HG03103 (cell line): ENCODE measurements around the gene SERPINA4.

ENCODE experiments used
- ATAC-seq: cut with Tn5 transposase; IDR thresholded peaks from one replicate; pipeline ENCODE4 v1.9.1; 2021; ENCODE audit warnings: low read depth; ENCODE audit not compliant: unreplicated experiment

SERPINA4 gene, protein sequence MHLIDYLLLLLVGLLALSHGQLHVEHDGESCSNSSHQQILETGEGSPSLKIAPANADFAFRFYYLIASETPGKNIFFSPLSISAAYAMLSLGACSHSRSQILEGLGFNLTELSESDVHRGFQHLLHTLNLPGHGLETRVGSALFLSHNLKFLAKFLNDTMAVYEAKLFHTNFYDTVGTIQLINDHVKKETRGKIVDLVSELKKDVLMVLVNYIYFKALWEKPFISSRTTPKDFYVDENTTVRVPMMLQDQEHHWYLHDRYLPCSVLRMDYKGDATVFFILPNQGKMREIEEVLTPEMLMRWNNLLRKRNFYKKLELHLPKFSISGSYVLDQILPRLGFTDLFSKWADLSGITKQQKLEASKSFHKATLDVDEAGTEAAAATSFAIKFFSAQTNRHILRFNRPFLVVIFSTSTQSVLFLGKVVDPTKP

DNA sequence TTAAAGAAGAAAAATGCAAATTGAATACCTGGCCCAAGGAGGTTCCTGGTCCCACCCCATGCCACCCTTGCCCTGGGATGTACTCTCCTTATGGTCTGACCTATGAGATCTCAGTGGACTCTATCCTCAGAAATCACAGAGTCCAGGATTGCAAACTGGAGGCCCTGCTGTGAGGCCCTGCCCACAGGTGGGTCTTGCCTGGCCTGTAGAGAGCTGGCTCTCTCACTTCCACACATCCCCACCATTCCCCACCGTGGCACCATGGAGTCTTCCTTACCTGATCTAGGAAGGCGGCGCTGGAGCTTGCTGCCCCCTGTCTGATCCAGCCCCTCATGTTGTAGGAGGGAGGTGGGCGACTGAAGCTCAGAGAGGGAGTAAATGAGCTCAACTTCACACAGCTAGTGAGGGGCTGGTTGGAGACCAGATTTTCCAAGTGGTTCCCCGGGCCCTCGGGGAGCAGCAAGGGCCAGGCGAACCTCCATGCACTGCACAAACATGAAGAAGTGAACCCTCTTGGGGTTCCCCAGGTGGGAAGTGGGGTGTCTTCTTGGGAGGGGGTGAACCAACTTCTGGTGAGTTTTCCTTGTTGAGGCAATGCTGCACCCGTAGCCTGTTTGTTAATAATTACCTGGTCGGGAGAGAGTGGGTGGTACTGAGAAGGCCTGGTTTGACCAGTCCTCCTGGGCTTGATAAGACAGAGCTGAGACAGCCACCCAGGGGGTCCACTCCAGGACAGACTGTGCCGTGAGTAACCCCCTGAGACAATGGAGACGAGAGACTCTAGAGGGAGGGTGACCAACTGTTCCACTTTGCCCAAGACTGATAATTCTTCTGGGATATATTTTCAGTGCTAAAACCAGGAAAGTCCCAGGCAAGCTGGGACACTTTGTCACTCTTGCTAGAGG lies at the start of gene SERPINA4:
SERPINA4 (plus strand) TSS at position 692 of the 905 bp plus-strand sequence. CDS start 2,041 bp downstream, outside the sequence.
- ATAC-seq, result no peak

DNA sequence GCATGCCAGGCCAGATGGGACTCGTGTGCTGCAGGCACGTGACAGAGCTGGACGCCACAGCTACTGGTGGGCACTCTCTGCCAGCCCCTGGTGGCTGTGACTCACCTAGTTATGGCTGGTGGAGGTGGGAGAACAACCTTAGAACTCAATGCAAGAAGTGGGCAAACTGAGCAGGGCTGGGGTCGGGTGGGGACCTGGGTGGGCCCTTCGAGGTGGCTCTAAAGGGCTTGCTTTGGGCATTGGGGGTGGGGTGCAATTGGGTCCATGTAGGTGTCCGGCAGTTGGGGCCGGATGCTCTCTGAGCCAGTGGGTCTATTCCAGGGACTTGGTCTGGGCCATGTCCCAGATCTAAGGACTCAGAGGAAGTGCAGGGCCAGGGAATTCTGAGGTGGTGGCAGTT lies 46.9 kb upstream of the SERPINA4 start:
- ATAC-seq, result no peak

DNA sequence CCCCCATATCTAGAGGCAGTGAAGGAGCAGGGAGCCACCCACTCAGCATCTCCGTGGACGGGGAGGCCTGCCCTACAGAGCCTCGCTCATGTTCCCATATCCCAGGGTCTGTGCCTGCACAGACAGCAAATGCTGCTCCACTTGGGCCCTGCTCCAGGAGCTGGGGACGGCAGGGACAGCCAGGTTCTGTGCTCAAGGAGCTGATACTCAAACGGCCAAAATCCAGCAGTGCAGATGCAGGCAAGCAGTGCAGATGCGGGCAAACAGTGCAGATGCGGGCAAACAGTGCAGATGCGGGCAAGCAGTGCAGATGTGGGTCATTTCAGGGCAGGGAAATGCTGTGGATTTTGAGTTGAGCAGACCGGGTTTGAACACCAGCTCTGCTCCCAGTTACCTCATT lies 45.8 kb upstream of the SERPINA4 start:
- ATAC-seq, result no peak

DNA sequence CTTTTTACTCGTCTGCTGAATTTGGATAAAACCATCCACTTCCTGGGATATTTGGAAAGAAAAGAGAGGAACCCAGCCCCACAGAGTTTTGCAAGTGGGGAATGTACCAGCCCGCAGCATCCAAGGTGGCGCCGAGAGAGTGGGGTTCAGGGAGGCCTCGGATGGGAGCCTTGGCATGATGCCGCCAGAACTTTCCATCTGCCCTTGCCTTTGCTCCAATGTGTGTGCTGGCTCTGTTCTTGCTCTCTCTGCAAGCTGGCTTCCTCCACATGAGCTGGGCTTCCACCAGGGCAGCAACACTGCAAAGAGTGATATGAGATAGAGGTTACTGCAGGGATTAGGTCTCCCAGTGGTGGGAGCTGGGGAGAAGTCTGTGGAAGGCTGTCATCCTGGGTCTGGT lies 45.4 kb upstream of the SERPINA4 start:
- ATAC-seq, result no peak

DNA sequence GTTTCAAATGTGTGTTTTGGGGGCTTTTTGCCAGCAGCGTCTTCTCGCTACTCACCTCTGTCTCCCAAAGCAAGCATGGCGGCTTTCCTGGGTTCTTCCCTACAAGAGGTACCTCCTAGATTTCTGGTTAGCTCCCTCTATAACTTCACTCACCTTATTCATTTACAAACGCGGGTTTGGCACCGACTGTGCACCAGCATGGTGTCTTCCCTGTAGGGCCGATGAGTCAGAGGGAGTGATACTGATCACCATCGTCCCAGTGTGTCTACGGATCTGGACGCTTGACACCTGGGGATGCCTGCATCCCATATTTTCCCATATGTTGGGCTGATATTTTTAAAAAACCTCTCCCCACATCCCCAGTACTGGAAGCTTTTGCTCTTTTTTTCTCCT lies 44.0 kb upstream of the SERPINA4 start:
- no peak for ATAC-seq

DNA sequence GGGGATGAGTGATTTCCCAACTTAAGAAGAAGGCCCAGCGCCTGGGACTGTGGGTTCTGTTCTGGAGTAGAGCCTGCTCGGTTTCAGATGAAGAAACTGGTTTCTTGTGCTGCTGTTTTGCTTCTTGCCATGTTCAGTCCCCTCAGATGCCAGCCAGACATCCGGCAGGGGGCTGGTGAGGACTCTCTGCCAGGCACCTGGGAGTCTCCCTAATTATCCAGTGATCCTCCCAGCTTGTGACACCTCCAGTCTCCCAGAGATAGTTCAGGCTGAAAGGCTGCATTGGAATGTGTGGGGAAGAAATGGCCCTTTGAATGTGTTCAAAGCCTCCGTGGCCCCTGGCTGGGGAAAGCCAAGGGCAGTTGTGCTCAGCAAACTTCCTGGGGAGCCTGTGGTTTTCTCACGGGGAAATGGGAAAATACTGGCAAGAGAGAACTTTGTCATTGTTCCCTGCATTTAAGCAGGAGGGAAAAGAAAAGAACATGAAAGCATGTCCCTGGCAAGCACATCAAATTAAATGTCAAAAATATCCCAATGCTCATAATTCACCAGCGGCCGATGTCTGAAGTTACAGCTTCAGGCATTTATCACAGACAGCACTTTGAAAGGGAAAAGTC lies 43.5 kb upstream of the SERPINA4 start:
- ATAC-seq, result no peak

DNA sequence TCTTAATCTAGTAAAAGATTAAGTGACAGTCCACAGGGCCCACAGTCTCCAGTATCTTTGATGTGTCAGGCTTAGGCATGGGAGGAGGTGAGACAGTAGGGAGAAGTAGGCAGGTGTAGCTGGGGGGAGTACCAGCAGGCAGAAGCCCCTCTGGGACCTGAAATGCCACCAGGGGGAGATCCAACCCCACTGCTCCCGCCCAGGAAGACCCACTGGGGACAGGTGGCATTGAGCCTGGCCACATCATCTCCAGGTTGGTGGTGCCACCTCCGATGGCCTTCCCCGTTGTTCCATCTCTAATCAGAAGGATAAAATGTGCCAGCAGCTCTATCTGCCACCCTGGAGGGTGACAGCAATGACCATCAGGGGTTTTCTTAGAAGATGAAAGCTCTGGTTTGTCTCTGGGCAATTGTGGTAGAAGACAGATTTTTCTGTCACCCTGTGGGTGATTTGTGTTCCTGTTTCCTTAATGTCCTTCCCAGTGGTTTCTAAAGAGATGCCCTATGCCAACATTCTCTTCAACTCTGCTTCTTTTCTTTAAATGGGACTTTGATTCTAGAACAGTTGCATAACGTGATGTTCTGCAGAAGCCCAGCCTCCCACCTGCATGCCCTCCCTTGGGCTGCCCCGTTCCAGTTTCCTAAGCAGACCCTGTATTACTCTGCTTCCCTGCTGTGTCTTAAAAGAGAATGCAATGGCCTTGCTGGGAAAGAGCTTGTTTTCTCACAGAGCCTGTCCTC lies 39.7 kb upstream of the SERPINA4 start:
- no peak for ATAC-seq

DNA sequence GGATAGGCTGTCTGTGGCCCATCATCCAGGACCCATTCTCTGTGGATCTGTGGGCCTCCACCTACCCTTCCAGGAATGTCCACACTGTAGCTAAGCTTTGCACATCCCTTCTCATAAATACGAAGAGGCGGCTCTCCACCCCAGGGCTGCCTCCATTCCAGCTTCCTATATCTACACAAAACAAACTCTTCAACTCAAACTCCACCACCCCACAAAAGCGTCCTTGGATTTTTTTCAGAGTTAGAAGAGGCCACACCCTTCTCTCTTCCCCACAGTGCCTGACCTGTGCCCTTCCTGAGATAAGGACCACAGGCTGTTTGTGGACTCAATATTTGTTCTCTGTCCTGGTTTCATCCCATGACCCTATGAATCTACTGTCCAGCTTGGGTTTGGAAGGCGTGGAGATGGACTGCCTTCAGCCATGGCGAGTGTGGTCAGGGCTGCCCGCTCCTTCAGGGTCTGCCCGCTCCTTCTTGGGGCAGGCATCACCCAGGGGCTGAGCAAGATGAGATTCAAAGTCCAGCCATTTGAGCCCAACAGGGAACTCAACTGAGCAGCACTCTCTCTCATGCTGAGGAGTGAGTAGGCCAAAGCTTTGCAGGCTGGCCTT lies 39.0 kb upstream of the SERPINA4 start:
- ATAC-seq, result no peak

DNA sequence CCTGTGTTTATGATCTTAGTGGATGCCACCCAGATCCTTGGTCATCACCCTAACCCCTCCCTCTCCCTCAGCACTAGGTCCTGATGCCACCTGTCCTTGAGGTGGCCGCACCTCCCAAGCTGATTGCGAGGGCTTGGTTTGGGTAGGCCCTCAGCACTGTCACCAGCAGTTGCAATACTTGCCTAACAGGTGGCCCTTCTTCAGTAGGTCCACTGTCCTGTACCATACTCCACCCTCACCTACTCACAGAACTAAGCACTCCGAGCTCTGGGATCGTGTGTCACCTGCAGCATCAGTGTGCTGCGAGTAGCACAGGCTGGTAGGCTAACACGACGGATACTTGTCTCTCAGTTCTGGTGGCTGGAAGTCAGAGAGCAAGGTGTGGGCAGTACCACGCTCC lies 38.0 kb upstream of the SERPINA4 start:
- no peak for ATAC-seq

DNA sequence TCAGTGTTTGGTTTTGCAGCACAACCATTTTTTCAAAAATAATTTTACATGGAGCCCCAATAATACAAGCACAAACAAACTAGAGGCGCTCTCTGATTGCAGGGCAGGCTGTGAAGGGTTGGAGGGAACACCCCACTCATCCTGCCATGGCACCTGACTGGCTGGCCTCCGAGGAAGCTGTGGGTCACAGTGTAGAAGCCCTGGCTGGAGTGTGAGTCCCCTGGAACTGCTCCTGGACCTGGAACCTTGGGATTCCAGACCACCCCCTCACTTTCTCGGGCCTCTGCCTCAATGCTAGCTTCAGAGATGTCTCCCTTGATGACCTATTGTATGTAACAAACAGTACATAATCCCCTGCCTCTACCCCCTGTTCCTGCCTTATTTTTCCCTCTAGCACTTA lies 37.1 kb upstream of the SERPINA4 start:
- no peak for ATAC-seq

DNA sequence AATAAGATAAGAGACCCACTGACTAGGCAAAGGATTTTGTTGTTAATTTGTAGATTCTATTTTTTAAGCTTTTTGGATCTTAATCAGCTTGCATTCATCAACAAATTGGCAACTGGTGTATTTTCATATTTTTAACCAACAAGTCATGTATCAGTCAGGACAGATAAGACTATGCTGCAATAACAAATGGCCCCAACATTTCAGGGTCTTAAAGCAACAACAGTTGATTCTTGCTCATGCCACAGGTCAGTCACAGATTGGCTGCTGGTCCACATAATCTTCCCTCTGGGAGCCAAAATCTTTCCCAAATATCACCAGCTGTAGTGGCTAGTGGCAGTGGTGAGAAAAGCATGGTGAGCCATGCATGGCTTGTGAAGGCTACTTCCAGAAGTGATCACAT lies 30.1 kb upstream of the SERPINA4 start:
- ATAC-seq, result no peak

DNA sequence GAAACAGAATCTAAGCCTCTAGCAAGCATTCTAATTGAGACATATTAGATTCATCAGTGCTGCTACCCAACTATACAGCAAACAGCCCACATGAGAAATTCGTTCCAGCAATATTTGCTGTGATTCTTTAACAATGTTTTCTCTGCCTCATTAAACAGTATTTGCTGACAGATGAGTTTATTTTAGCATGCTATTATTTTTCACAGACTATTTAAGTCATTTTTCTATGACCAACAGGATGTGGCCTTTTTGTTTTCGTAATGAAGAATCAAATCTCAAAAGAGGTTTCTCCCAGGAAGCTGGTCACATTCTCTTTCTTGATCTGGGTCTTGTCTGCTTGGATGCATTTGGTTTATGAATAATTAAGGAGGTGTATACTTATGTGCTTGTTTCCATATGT lies 28.8 kb upstream of the SERPINA4 start:
- ATAC-seq, result no peak

DNA sequence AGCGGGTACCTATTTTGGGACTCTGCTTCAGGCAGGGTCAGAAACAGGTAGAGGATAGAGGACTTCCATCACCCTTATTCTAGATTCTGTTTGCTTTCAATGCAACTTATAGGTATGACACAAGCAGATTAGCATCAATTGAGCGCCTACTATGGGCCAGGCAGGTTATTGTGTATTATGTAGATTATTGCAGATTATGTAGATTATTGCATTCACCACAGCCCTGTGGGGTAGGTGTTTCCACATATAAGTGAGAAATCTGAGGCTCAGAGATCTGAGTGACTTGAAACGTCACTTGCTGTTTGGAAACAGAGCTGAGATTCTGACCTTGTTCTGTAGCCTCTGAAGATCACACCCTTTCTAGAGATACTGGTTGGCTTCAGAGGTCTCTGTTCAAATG lies 25.7 kb upstream of the SERPINA4 start:
- no peak for ATAC-seq

DNA sequence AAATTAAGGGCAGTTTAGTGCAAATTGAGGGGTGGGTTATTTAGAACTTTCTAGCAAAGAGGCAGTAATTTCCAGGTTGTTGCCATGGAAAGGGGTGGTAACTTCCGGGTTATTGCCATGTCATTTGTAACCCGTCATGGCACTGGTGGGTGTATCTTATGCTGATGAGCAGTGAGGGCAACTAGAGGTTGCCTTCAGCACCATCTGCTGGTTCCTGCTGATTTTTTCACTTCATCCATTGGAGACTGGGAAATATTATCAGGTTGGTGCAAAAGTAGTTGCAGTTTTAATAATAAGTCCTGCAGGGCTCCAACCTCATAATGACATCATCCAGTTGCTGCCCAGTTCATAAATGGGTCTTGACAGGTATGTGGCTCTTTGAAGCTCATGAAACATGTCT lies 24.4 kb upstream of the SERPINA4 start:
- no peak for ATAC-seq

DNA sequence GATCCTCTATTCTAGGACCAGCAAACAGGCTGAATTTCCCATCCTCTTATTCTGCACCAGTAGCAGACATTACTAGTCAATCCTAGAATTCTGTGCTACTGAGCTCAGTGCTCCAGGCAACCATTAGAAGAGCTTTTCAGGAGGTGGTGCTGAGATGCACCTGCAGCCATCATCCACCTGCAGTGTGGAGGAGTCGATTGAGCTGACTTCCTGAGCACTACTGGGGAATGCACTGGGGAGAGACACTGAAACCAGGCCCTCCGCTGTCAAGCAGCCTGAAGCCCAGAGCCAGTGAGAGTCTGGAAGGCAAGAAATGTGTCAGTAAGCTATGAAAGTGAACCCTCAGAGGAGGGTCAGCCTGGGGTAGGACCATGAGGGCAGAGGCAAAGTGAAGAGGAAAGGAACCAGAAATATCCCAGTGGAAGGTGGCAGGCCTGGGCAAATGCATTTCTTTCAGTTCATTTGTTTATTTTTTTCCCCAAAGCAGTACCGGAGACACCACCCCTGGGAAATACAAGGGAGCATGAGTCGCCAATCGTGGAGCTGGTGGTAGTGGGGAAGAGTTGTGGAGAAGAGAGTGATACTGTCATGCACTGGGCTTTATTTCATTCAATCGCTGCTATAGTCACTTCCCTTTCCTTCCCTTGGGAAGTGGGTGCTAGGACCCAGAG lies 23.0 kb upstream of the SERPINA4 start:
- ATAC-seq, result no peak

DNA sequence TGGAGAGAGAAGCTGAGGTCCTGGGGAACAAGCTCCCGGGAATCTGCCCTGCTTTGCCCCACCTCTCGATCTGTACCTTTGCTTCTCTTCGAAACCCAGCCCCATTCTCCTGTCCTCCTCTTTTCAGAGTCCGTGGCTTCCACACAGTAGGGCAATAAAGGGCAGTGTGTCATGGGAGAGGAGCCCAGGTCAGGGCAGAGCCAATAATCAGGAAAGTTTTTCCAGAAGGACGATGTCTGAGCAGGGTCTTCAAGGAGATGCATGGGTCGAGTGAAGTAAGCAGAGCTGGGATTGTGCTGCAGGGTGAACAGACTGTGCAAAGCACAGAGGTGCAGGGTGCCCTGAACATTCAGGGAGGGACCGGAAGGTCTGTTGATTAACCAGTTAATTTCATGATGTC lies 22.1 kb upstream of the SERPINA4 start:
- ATAC-seq, result no peak

DNA sequence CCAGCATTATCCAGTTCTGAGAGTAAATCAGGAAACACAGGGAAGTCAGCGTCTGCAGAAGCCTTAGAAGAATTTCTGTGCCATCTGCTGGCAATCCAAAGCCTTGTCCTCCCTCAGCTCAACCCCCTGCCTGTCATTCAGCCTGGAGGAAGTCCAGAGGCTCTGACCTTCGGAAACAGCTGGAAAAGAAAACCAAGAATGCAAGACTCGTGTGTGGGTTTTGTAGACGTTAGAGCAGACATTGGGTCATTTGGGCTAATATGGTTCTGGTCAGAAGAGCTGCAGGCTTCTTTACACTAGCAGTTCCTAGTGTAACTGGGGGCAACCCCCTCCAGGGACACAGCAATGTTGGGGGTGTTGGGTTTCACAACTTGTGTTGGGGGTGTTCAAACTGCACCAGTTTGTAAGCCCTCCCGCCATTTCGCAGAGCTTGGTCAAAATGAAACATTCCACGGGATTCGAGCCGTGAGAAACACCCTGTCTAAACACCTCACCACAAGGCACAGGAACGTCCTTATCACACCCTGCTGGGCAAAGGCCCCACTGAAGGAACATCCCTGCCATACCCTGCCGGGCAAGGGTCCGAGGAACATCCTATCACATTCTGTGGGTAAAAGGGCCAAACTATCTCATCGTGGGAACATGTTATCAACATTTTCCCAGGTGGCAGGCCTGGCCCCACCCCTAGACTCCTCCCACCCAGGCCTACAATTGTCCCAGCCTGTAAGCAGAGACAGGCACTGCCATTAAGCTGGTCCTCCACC lies 21.0 kb upstream of the SERPINA4 start:
- ATAC-seq, result no peak

DNA sequence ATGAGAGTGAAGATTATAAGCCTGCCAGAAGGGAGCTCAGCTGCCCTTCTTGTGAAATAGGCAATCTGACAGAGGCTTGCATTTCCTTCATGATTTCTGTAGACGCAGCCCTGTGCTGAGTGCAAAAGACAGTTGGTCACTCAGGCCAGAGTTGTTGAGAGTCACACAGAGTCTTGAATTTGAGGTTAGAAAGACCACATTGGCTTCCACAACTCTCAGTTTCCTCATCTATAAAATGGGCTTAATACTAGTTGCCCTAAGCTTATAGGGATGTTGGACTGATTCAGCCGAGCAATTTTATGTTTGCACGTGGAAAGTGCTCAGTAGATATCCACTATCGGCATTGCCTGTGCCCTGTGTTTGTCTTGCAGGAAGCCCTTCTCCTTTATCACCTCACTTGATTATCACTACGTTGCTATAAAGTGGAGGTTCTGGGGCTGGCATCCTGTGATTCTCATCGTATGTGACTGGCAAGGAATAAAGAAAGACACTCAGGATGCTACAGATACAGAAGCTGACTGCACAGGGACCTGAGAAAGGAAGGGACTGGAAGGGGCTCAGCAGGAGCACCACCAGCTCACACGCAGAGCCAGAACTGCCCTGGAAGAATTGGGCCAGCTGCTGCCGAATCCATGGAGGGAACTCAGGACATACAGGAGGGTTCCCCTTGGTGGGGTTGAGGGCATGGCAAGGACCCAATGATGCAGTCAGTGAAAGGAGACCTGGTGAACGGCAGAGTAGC lies 19.8 kb upstream of the SERPINA4 start:
- no peak for ATAC-seq
